ENCODE results near the gene MLANA. TPM values are rescaled to one million over a fixed set of nuclear protein-coding genes. Genes with fewer than 3 reads are reported as not detected.

The MLANA gene
- total RNA-seq, 3 donors from 2014 or later, result not detected

DNA sequence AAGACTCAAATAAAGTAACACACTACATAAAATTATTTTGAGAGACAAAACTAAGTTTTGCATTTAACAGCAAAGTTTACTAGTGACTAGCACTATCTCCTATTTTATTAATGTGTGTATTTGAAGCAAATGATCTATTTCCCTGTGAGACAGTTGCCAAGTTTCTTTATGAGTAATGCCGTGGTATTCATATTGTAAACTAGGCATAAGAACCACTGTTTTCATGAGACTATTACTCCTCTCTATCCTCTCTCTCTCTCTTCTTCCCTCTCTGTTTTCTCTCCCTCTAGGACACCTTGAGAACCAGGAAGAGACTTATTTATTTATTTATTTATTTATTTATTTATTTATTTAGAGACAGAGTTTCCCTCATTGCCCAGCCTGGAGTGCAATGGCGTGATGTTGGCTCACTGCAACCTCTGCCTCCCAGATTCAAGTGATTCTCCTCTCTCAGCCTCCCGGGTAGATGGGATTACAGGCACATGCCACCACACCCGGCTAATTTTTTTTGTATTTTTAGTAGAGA, 61.1 kb downstream of the MLANA start:
- no peaks in the 10 kb centered on the region for H3K9me3 ChIP-seq
- TF ChIP-seq POLR2AphosphoS5 (IDR thresholded peaks at IDR 0.05) (no peak), POLR2A (IDR thresholded peaks at IDR 0.05) (no peak)
- TF ChIP-seq, protein P1, sequence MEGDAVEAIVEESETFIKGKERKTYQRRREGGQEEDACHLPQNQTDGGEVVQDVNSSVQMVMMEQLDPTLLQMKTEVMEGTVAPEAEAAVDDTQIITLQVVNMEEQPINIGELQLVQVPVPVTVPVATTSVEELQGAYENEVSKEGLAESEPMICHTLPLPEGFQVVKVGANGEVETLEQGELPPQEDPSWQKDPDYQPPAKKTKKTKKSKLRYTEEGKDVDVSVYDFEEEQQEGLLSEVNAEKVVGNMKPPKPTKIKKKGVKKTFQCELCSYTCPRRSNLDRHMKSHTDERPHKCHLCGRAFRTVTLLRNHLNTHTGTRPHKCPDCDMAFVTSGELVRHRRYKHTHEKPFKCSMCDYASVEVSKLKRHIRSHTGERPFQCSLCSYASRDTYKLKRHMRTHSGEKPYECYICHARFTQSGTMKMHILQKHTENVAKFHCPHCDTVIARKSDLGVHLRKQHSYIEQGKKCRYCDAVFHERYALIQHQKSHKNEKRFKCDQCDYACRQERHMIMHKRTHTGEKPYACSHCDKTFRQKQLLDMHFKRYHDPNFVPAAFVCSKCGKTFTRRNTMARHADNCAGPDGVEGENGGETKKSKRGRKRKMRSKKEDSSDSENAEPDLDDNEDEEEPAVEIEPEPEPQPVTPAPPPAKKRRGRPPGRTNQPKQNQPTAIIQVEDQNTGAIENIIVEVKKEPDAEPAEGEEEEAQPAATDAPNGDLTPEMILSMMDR (IDR thresholded peaks at IDR 0.05), result no peak
- H3K36me3 ChIP-seq, result no peaks in the 10 kb centered on the region
- intact Hi-C loops (cut with DNase I; ENCODE audit: low total_unique reads), result no loop called here
- H3K4me3 ChIP-seq, result no peak overlapping the region
- H3K4me1 ChIP-seq, result no peaks in the 10 kb centered on the region
- H3K27me3 ChIP-seq, result no peaks in the 10 kb centered on the region
- H3K27ac ChIP-seq, result no peak overlapping the region
- DNase-seq (ENCODE audit: low spot score in 2 of 2), result no peak

DNA sequence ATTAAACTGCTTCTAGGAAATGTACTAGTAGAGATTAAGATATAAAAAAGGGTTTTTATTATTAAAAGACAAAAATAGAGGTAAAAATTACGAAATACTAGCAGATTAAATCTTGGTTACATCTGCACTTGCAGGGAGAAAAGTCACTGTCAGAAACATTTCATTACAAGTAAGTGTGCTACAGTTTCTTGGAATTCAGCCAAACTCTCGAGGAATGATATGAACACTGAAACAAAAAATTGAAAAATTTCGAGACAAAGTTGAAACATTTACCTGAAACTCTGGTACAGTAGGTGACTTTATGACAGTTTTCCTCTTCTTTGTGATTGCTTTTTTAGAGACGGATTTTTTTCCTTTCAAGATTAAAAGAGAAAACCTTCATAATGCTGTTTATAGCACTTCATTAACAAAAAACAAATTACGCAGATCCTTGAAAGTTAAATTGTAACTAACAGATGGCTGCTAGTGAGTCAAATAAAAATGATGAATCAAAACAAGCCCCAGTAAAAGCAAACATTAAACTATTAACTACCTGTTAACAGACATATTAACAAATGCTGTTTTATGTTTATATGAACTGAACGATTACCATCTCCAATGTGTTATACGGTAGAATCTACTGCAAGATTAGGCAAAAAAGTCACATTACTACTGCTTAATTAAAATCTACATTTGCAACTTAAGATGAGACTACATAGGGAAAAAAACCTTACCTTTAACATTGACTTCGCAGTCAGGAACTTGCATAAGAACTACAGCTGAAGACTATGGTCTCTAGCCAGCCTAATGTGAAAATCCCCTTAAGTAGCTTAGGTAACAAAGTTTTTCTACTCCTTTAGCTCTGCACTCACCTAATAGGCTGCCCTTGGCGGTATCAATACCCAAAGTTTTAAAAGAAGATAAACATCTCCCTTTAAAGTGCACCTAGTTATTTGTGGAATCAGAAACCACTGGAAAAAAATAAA, 63.3 kb downstream of the MLANA start:
- Histone ChIP-seq H3K9me3 (no peaks in the 10 kb centered on the region), H3K36me3 (no peaks in the 10 kb centered on the region), H3K4me3 (no peak overlapping the region), H3K27ac (no peak overlapping the region), H3K27me3 (no peaks in the 10 kb centered on the region), H3K4me1 (no peaks in the 10 kb centered on the region)
- no peak for DNase-seq (ENCODE audit: low spot score in 2 of 2)
- intact Hi-C loops (cut with DNase I; ENCODE audit: low total_unique reads), result no loop called here
- TF ChIP-seq, protein P1 (IDR thresholded peaks at IDR 0.05), result no peak
- no peak for TF ChIP-seq POLR2AphosphoS5 (IDR thresholded peaks at IDR 0.05)
- TF ChIP-seq POLR2A (IDR thresholded peaks at IDR 0.05), result no peak

DNA sequence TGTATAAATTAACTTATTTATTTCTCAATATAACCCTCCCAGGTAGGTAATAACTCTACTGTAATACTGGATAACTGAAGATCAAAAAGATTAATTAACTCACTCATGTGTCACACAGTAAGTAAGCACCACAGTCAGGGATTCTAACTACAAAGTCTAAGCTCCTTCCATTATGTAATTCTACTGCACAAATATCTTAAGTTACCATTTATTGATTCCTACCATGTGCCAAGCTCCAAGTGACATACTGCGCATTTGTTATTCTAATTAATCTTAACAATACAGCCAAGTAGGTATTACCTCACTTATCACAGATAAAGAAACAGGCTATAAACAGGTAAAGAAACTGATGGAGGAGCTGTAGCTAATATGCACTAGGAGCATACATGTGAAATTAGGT, 66.5 kb downstream of the MLANA start:
- DNase-seq (ENCODE audit: low spot score in 2 of 2), result no peak
- intact Hi-C loops (cut with DNase I; ENCODE audit: low total_unique reads), result no loop called here
- no peaks in the 10 kb centered on the region for H3K27me3 ChIP-seq
- H3K4me3 ChIP-seq, result no peak overlapping the region
- H3K4me1 ChIP-seq, result no peaks in the 10 kb centered on the region
- H3K27ac ChIP-seq, result no peak overlapping the region
- no peaks in the 10 kb centered on the region for H3K36me3 ChIP-seq
- H3K9me3 ChIP-seq, result no peaks in the 10 kb centered on the region
- TF ChIP-seq POLR2A (IDR thresholded peaks at IDR 0.05), result no peak
- TF ChIP-seq, protein P1 (IDR thresholded peaks at IDR 0.05), result no peak

DNA sequence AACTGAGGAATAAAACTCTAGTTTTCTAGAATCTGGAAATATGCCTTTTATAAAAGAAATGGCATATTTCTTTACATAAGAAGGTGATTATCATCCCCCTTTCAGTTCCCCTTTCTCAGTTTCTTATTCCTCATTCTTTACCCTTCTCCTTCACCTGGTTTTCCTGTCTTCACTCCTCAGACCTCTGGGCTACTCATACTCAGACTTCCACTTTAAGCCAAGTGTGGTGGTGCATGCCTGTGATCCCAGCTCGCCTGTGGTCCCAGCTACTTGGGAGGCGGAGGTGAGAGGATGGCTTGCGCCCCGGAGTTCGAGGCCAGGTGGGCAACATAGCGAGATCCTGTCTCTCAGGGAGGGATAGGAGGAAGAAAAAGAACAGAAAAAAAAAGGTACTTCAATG, 67.6 kb downstream of the MLANA start:
- Histone ChIP-seq H3K36me3 (no peaks in the 10 kb centered on the region), H3K9me3 (no peaks in the 10 kb centered on the region), H3K4me3 (no peak overlapping the region), H3K4me1 (no peaks in the 10 kb centered on the region), H3K27me3 (no peaks in the 10 kb centered on the region), H3K27ac (no peak overlapping the region)
- no peak for TF ChIP-seq POLR2A (IDR thresholded peaks at IDR 0.05)
- no peak for TF ChIP-seq POLR2AphosphoS5 (IDR thresholded peaks at IDR 0.05)
- TF ChIP-seq, protein P1 (IDR thresholded peaks at IDR 0.05), result no peak
- intact Hi-C loops (cut with DNase I; ENCODE audit: low total_unique reads), result no loop called here
- no peak for DNase-seq (ENCODE audit: low spot score in 2 of 2)

Other genes with a start within 250 kb of the MLANA start
- gene ERMP1, start 57.8 kb upstream of the MLANA start, total RNA-seq, result 10 to 100 TPM; 12.6 to 39.2 (median 34.1) TPM
- 10 to 100 TPM; 16.1 to 24.9 (median 19.2) TPM for gene RANBP6, start 124.7 kb downstream of the MLANA start, total RNA-seq

All from breast epithelium (tissue), 4 donors.